Measurements from ENCODE around the gene ADGRL2. TPM values are rescaled to one million over a fixed set of nuclear protein-coding genes. Genes with fewer than 3 reads are reported as not detected.

Gene ADGRL2
- total RNA-seq, 4 donors from 2014 or later, result 25.3 to 77.7 (median 27.2) TPM

GRCh38 chr1:81758181-81758580, 42.6 kb upstream of the ADGRL2 start:
- WGBS, 2 donors, result 63 to 64% methylated on average over 2 of the region's 2 CpGs
- no peaks in the 10 kb centered on the region for H3K9me3 ChIP-seq
- H3K27ac ChIP-seq, result no peak overlapping the region
- DNase-seq (ENCODE audit: low spot score in 2 of 2), result no peak
- no peak overlapping the region for H3K4me3 ChIP-seq
- TF ChIP-seq POLR2A (IDR thresholded peaks at IDR 0.05) (no peak), CTCF (IDR thresholded peaks at IDR 0.05) (no peak), EP300 (IDR thresholded peaks at IDR 0.05) (no peak)
- peaks cover 0 to 6% (median 0%) of the 10 kb centered on the region in 4 donors for H3K4me1 ChIP-seq
- H3K27me3 ChIP-seq, result no peaks in the 10 kb centered on the region
- H3K36me3 ChIP-seq, result no peaks in the 10 kb centered on the region

- no peak overlapping the region for H3K4me3 ChIP-seq
- peaks cover 0 to 6% (median 0%) of the 10 kb centered on the region in 4 donors for H3K4me1 ChIP-seq
- no peaks in the 10 kb centered on the region for H3K9me3 ChIP-seq
- H3K27ac ChIP-seq, result no peak overlapping the region
- 4 to 8% methylated on average over 1 of the region's 1 CpG for WGBS, 2 donors
- no peaks in the 10 kb centered on the region for H3K27me3 ChIP-seq
- TF ChIP-seq CTCF (IDR thresholded peaks at IDR 0.05) (peak in 3 of 5 experiments; percentile 19 to 33 (median 23)), EP300 (IDR thresholded peaks at IDR 0.05) (no peak), POLR2A (IDR thresholded peaks at IDR 0.05) (no peak)
- DNase-seq (ENCODE audit: low spot score in 2 of 2), result no peak
- no peaks in the 10 kb centered on the region for H3K36me3 ChIP-seq
These were observed 40.1 kb upstream of the ADGRL2 start for GRCh38 chr1:81760477-81761097.

- Histone ChIP-seq H3K27ac (no peak overlapping the region), H3K9me3 (no peaks in the 10 kb centered on the region), H3K36me3 (no peaks in the 10 kb centered on the region), H3K4me3 (no peak overlapping the region), H3K27me3 (no peaks in the 10 kb centered on the region), H3K4me1 (no peaks in the 10 kb centered on the region)
- TF ChIP-seq CTCF (IDR thresholded peaks at IDR 0.05) (no peak), POLR2A (IDR thresholded peaks at IDR 0.05) (no peak), EP300 (IDR thresholded peaks at IDR 0.05) (no peak)
- DNase-seq (ENCODE audit: low spot score in 2 of 2), result no peak
These were observed 25.2 kb upstream of the ADGRL2 start for GRCh38 chr1:81775510-81775909.

GRCh38 chr1:81780705-81781454, 19.9 kb upstream of the ADGRL2 start:
- no peak for TF ChIP-seq CTCF (IDR thresholded peaks at IDR 0.05)
- no peak for TF ChIP-seq EP300 (IDR thresholded peaks at IDR 0.05)
- TF ChIP-seq POLR2A (IDR thresholded peaks at IDR 0.05), result no peak
- H3K4me3 ChIP-seq, result no peak overlapping the region
- no peaks in the 10 kb centered on the region for H3K36me3 ChIP-seq
- no peak overlapping the region for H3K27ac ChIP-seq
- DNase-seq (ENCODE audit: low spot score in 2 of 2), result no peak
- 89 to 91% methylated on average over 1 of the region's 1 CpG for WGBS, 2 donors
- H3K9me3 ChIP-seq, result no peaks in the 10 kb centered on the region
- H3K4me1 ChIP-seq, result no peaks in the 10 kb centered on the region
- no peaks in the 10 kb centered on the region for H3K27me3 ChIP-seq

- no peak for DNase-seq (ENCODE audit: low spot score in 2 of 2)
- H3K27ac ChIP-seq, result no peak overlapping the region
- WGBS, 2 donors, result 76 to 80% methylated on average over 2 of the region's 2 CpGs
- no peak for TF ChIP-seq CTCF (IDR thresholded peaks at IDR 0.05)
- no peak for TF ChIP-seq POLR2A (IDR thresholded peaks at IDR 0.05)
- no peak for TF ChIP-seq EP300 (IDR thresholded peaks at IDR 0.05)
- H3K9me3 ChIP-seq, result no peaks in the 10 kb centered on the region
- no peak overlapping the region for H3K4me3 ChIP-seq
- no peaks in the 10 kb centered on the region for H3K36me3 ChIP-seq
- H3K4me1 ChIP-seq, result no peaks in the 10 kb centered on the region
- H3K27me3 ChIP-seq, result no peaks in the 10 kb centered on the region
These were observed 19.0 kb upstream of the ADGRL2 start for GRCh38 chr1:81781749-81782148.
